Measurements from ENCODE around the gene ABCC8. TPM values are rescaled to one million over a fixed set of nuclear protein-coding genes. Genes with fewer than 3 reads are reported as not detected.

Gene ABCC8
- total RNA-seq, 2 donors from 2014 or later: 0.55 TPM; not detected in 1

- DNase-seq: no peak
- Mint-ChIP-seq H3K4me3 (no peak overlapping the region), H3K27ac (no peak overlapping the region), H3K9me3 (no peaks in the 10 kb centered on the region), H3K27me3 (ENCODE audit: insufficient read depth) (peaks cover 18% of the 10 kb centered on the region), H3K36me3 (ENCODE audit: low read depth) (no peaks in the 10 kb centered on the region), H3K4me1 (peaks cover 4% of the 10 kb centered on the region)
- WGBS, 2 experiments (ENCODE audit: insufficient coverage in 1 of 2, insufficient read length in 1 of 2): 83 to 93% methylated on average over 11 of the region's 11 CpGs
- no peaks in the 10 kb centered on the region for H3K36me3 ChIP-seq (ENCODE audit: control insufficient read depth, insufficient read depth, low read length)
- no peaks in the 10 kb centered on the region for H3K4me1 ChIP-seq (ENCODE audit: control insufficient read depth, insufficient read depth, low read length)
- TF ChIP-seq, protein P1, sequence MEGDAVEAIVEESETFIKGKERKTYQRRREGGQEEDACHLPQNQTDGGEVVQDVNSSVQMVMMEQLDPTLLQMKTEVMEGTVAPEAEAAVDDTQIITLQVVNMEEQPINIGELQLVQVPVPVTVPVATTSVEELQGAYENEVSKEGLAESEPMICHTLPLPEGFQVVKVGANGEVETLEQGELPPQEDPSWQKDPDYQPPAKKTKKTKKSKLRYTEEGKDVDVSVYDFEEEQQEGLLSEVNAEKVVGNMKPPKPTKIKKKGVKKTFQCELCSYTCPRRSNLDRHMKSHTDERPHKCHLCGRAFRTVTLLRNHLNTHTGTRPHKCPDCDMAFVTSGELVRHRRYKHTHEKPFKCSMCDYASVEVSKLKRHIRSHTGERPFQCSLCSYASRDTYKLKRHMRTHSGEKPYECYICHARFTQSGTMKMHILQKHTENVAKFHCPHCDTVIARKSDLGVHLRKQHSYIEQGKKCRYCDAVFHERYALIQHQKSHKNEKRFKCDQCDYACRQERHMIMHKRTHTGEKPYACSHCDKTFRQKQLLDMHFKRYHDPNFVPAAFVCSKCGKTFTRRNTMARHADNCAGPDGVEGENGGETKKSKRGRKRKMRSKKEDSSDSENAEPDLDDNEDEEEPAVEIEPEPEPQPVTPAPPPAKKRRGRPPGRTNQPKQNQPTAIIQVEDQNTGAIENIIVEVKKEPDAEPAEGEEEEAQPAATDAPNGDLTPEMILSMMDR (conservative IDR thresholded peaks at IDR 0.05): no peak
- H3K9ac ChIP-seq (ENCODE audit: extremely low read depth, low read length, poor library complexity, severe bottlenecking): no peak overlapping the region
- H3K27me3 ChIP-seq (ENCODE audit: control insufficient read depth, insufficient read depth, low read length, poor library complexity, severe bottlenecking): no peaks in the 10 kb centered on the region
- H3K9me3 ChIP-seq (ENCODE audit: control insufficient read depth, low read length): no peaks in the 10 kb centered on the region
- no peak overlapping the region for H3K27ac ChIP-seq (ENCODE audit: low read depth, low read length)
- H3K4me3 ChIP-seq (ENCODE audit: low read length): no peak overlapping the region
These were observed 65.9 kb downstream of the ABCC8 start for GRCh38 chr11:17410606-17411379.

DNA sequence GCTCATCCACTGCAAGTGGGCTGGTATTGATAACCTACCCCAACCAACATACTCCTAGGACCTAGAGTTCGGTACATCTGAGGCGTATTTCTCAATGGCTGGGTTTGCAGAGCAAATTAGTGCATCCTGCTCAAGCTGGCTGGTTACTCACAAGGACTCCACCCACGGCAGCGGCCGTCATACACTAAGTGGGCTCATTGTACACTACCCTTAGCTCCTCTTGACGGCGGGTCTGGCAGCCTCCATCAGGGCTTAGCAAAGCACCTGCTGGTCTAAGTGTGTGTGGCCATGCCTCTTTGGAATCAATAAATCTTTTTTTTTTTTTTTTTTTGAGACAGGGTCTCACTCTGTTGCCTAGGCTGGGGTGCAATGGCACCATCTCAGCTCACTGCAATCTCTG is 68.0 kb downstream of the ABCC8 start:
- H3K4me1 Mint-ChIP-seq: peaks cover 4% of the 10 kb centered on the region

GRCh38 chr11:17408026-17408425 is 68.6 kb downstream of the ABCC8 start:
- no peak overlapping the region for H3K27ac Mint-ChIP-seq
- H3K36me3 Mint-ChIP-seq (ENCODE audit: low read depth): no peaks in the 10 kb centered on the region
- peaks cover 13% of the 10 kb centered on the region for H3K27me3 Mint-ChIP-seq (ENCODE audit: insufficient read depth)
- TF ChIP-seq, protein P1 (conservative IDR thresholded peaks at IDR 0.05): no peak
- Histone ChIP-seq H3K9me3 (ENCODE audit: control insufficient read depth, low read length) (no peaks in the 10 kb centered on the region), H3K4me1 (ENCODE audit: control insufficient read depth, insufficient read depth, low read length) (no peaks in the 10 kb centered on the region), H3K9ac (ENCODE audit: extremely low read depth, low read length, poor library complexity, severe bottlenecking) (no peak overlapping the region), H3K27ac (ENCODE audit: low read depth, low read length) (no peak overlapping the region), H3K36me3 (ENCODE audit: control insufficient read depth, insufficient read depth, low read length) (no peaks in the 10 kb centered on the region), H3K4me3 (ENCODE audit: low read length) (no peak overlapping the region), H3K27me3 (ENCODE audit: control insufficient read depth, insufficient read depth, low read length, poor library complexity, severe bottlenecking) (no peaks in the 10 kb centered on the region)
- H3K4me1 Mint-ChIP-seq: peaks cover 4% of the 10 kb centered on the region
- no peak for DNase-seq
- H3K4me3 Mint-ChIP-seq: no peak overlapping the region
- no peaks in the 10 kb centered on the region for H3K9me3 Mint-ChIP-seq
- 86 to 100% methylated on average over 1 to 2 of the region's 2 CpGs for WGBS, 2 experiments (ENCODE audit: insufficient coverage in 1 of 2, insufficient read length in 1 of 2)

More for the DNA sequence above, 68.0 kb downstream of the ABCC8 start:
- Histone ChIP-seq H3K36me3 (ENCODE audit: control insufficient read depth, insufficient read depth, low read length) (no peaks in the 10 kb centered on the region), H3K4me3 (ENCODE audit: low read length) (no peak overlapping the region), H3K27ac (ENCODE audit: low read depth, low read length) (no peak overlapping the region), H3K9ac (ENCODE audit: extremely low read depth, low read length, poor library complexity, severe bottlenecking) (no peak overlapping the region), H3K27me3 (ENCODE audit: control insufficient read depth, insufficient read depth, low read length, poor library complexity, severe bottlenecking) (no peaks in the 10 kb centered on the region), H3K4me1 (ENCODE audit: control insufficient read depth, insufficient read depth, low read length) (no peaks in the 10 kb centered on the region), H3K9me3 (ENCODE audit: control insufficient read depth, low read length) (no peaks in the 10 kb centered on the region)
- no peaks in the 10 kb centered on the region for H3K36me3 Mint-ChIP-seq (ENCODE audit: low read depth)
- H3K27me3 Mint-ChIP-seq (ENCODE audit: insufficient read depth): peaks cover 13% of the 10 kb centered on the region
- H3K27ac Mint-ChIP-seq: no peak overlapping the region
- no peak for DNase-seq
- WGBS, 2 experiments (ENCODE audit: insufficient coverage in 1 of 2, insufficient read length in 1 of 2): 89 to 95% methylated on average over 6 to 7 of the region's 7 CpGs
- TF ChIP-seq, protein P1 (conservative IDR thresholded peaks at IDR 0.05): no peak
- H3K9me3 Mint-ChIP-seq: no peaks in the 10 kb centered on the region
- no peak overlapping the region for H3K4me3 Mint-ChIP-seq
